ENCODE data around the gene GLS. TPM values are rescaled to one million over a fixed set of nuclear protein-coding genes. Genes with fewer than 3 reads are reported as not detected.
"Not testable (repeated sequence)": the region's sequence is repeated elsewhere in the genome, so short reads cannot be mapped to it uniquely, and the experiment has no call there.

GLS gene
- total RNA-seq, 6 experiments from 2014 or later = 191 to 431 (median 201) TPM

DNA sequence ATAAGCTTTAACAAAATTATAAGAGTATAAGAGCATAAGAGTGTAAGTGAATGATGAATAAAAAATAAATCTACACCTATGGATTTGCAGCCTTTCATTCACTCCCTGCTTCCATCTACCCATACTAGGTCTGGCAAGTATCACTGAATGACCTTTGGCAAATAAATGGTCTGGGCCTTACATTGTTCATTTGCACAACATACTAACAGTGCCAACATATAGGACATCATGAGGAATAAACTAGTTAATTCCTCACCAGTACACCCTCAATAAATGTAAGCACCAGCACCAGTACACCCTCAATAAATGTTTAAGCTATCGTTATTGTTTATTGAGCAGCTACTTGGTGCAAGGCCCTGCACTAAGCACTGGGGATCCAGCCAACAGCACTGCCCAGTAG, 106.5 kb downstream of the GLS start:
- Mint-ChIP-seq H3K9me3 (no peaks in the 10 kb centered on the region; the same call in 1 of the 2 replicates), H3K27me3 (ENCODE audit: insufficient read depth) (peaks cover 18% of the 10 kb centered on the region), H3K4me1 (ENCODE audit: low read depth) (peaks cover 19% of the 10 kb centered on the region), H3K36me3 (ENCODE audit: low read depth) (peaks cover 62% of the 10 kb centered on the region), H3K4me3 (no peak overlapping the region), H3K27ac (no peak overlapping the region)
- DNase-seq = no peak
- TF ChIP-seq, protein P1, sequence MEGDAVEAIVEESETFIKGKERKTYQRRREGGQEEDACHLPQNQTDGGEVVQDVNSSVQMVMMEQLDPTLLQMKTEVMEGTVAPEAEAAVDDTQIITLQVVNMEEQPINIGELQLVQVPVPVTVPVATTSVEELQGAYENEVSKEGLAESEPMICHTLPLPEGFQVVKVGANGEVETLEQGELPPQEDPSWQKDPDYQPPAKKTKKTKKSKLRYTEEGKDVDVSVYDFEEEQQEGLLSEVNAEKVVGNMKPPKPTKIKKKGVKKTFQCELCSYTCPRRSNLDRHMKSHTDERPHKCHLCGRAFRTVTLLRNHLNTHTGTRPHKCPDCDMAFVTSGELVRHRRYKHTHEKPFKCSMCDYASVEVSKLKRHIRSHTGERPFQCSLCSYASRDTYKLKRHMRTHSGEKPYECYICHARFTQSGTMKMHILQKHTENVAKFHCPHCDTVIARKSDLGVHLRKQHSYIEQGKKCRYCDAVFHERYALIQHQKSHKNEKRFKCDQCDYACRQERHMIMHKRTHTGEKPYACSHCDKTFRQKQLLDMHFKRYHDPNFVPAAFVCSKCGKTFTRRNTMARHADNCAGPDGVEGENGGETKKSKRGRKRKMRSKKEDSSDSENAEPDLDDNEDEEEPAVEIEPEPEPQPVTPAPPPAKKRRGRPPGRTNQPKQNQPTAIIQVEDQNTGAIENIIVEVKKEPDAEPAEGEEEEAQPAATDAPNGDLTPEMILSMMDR (IDR thresholded peaks at IDR 0.05) = no peak

DNA sequence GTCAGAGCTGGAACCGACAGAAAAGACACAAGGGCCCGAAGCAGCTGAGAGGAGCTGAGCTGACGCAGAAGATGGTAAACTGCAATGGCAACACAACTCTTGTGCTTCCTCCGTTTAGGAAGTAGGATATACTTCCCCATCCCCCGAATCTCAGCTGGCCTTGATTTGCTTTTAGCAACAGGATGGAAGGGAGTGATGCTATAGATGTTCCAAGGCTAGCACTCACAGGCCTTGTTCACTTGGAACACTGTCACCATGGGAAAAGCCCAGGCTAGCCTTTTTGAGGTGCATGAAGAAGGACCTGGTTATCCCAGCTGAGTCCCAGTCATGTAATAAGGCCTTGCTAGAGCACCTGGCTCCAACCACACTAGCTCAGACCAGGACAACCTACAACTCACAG, 107.3 kb downstream of the GLS start:
- TF ChIP-seq, protein P1 (IDR thresholded peaks at IDR 0.05) = no peak
- no peak for DNase-seq

DNA sequence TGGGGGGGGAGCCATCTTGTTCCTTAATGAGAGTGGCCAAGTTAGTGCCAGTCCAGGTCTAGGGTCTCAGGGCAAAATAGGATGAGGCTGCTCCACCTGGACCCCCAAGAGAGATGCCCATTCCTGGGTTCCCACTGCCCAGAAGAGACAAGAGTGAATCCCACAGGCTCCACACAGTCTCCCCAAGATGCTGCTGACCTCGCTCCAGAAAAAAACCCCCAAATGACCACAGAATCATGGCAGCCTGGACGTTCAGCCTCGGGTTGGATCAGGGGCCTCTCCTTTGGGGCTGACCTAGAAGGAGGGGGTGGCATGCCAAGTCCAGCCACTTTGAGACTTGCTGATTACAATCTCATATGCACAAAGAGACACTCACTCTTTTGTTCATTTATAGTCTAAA, 108.3 kb downstream of the GLS start:
- no peak overlapping the region for H3K27ac Mint-ChIP-seq
- H3K27me3 Mint-ChIP-seq (ENCODE audit: insufficient read depth) = peaks cover 15% of the 10 kb centered on the region

More for the DNA sequence above, 107.3 kb downstream of the GLS start:
- H3K4me3 Mint-ChIP-seq = no peak overlapping the region
- H3K27me3 Mint-ChIP-seq (ENCODE audit: insufficient read depth) = peaks cover 15% of the 10 kb centered on the region
- peaks cover 19% of the 10 kb centered on the region for H3K4me1 Mint-ChIP-seq (ENCODE audit: low read depth)
- no peaks in the 10 kb centered on the region; the same call in 1 of the 2 replicates for H3K9me3 Mint-ChIP-seq
- no peak overlapping the region for H3K27ac Mint-ChIP-seq
- peaks cover 55% of the 10 kb centered on the region for H3K36me3 Mint-ChIP-seq (ENCODE audit: low read depth)

DNA sequence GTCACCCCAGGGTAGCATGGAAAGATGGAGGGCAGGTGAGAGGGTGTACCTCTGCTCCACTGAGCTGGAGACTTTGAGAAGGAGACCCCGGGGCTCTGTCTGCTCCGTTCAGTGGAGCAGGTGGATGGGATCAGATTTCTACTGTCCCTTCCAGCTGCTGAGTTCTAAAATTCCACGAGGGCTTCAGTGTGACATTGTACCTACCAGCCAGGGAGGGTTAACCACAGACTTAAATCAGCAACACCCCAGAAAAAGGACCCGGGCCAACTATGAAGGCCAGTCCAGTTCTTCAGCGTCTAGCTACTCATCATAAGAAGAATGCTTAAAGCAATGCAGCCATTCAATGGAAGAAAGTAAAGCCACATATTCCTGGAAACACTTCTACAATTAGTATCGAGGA, 109.5 kb downstream of the GLS start:
- no peak for DNase-seq
- H3K4me3 Mint-ChIP-seq = no peak overlapping the region
- H3K27me3 Mint-ChIP-seq (ENCODE audit: insufficient read depth) = peaks cover 7% of the 10 kb centered on the region
- H3K4me1 Mint-ChIP-seq (ENCODE audit: low read depth) = peaks cover 9% of the 10 kb centered on the region
- H3K27ac Mint-ChIP-seq = no peak overlapping the region
- H3K36me3 Mint-ChIP-seq (ENCODE audit: low read depth) = peaks cover 53% of the 10 kb centered on the region
- TF ChIP-seq, protein P1 (IDR thresholded peaks at IDR 0.05) = no peak
- H3K9me3 Mint-ChIP-seq = no peaks in the 10 kb centered on the region; the same call in 1 of the 2 replicates

More for the DNA sequence above, 108.3 kb downstream of the GLS start:
- H3K36me3 Mint-ChIP-seq (ENCODE audit: low read depth) = peaks cover 57% of the 10 kb centered on the region
- TF ChIP-seq, protein P1 (IDR thresholded peaks at IDR 0.05) = no peak
- H3K4me3 Mint-ChIP-seq = no peak overlapping the region
- no peak for DNase-seq
- no peaks in the 10 kb centered on the region; the same call in 1 of the 2 replicates for H3K9me3 Mint-ChIP-seq
- H3K4me1 Mint-ChIP-seq (ENCODE audit: low read depth) = peaks cover 19% of the 10 kb centered on the region

DNA sequence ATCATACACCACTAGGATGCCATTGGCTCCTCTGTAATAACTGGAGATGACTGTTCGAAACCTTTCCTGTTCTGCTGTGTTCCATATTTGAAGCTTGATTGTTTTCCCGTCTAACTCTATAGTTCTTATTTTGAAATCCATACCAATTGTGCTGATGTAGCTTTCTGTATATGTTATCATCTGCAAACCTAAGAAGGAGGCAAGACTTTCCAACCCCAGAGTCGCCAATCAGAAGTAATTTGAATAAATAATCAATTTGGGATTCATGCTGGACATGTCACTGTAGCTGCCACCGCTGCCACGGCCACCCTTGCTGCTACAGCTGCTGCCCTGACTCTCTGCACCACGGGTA, 112.6 kb downstream of the GLS start:
- no peaks in the 10 kb centered on the region for H3K4me1 Mint-ChIP-seq (ENCODE audit: low read depth)
- H3K27ac Mint-ChIP-seq = no peak overlapping the region
- H3K36me3 Mint-ChIP-seq (ENCODE audit: low read depth) = peaks cover 56% of the 10 kb centered on the region
- no peaks in the 10 kb centered on the region for H3K27me3 Mint-ChIP-seq (ENCODE audit: insufficient read depth)
- H3K4me3 Mint-ChIP-seq = no peak overlapping the region
- H3K9me3 Mint-ChIP-seq = no peaks in the 10 kb centered on the region
- TF ChIP-seq, protein P1 (IDR thresholded peaks at IDR 0.05) = no peak
- no peak for DNase-seq

DNA sequence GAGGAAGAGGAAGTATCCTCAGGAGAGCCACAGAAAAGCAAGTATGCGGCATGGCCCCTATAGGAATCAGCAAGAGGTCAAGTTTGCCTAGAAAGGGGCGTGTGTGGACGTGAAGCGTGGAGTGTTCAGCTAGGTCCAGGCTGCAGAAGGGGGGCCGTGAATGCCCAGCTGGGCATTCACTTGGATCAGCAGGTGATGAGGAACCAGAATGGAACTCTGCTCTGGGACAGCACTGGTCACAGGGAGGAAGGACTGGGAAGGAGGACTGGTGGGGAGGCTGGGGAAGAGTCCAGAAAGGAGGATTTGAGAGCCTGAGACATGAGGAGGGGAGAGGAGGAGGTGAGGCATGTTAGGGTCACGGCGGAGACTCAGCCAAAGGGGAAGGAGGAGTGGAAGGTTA, 113.5 kb downstream of the GLS start:
- no peak for DNase-seq
- no peak overlapping the region for H3K27ac Mint-ChIP-seq
- no peak overlapping the region for H3K4me3 Mint-ChIP-seq
- peaks cover 60% of the 10 kb centered on the region for H3K36me3 Mint-ChIP-seq (ENCODE audit: low read depth)
- no peaks in the 10 kb centered on the region for H3K27me3 Mint-ChIP-seq (ENCODE audit: insufficient read depth)
- H3K4me1 Mint-ChIP-seq (ENCODE audit: low read depth) = no peaks in the 10 kb centered on the region
- TF ChIP-seq, protein P1 (IDR thresholded peaks at IDR 0.05) = no peak
- no peaks in the 10 kb centered on the region for H3K9me3 Mint-ChIP-seq

DNA sequence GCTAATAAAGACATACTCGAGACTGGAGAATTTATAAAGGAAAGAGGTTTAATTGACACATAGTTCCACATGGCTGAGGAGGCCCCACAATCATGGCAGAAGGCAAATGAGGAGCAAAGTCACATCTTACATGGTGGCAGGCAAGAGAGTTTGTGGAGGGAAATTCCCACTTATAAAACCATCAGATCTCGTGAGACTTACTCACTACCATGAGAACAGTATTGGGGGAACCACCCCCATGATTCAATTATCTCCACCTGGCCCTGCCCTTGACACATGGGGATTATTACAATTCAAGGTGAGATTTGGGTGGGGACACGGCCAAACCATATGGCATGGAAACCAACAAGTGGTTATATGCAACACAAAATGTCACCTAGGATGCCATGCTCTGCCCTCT, 114.7 kb downstream of the GLS start:
- not testable (repeated sequence) for H3K27me3 Mint-ChIP-seq (ENCODE audit: insufficient read depth); H3K27ac Mint-ChIP-seq; H3K4me1 Mint-ChIP-seq (ENCODE audit: low read depth); DNase-seq; H3K9me3 Mint-ChIP-seq; H3K4me3 Mint-ChIP-seq
- H3K36me3 Mint-ChIP-seq (ENCODE audit: low read depth) = peaks cover 62% of the 10 kb centered on the region
